Adrenal gland (tissue), 5 donors: ENCODE results near the gene AHCYL1.

Source experiments
- POLR2A ChIP-seq, 2 donors: fragments of 450-650 bp; IDR thresholded peaks; one replicate each; pipeline ENCODE4 v1.6.1; 2017; ENCODE audit warnings: antibody characterized with exemption in 2 of 2, mild to moderate bottlenecking in 2 of 2, moderate library complexity in 1 of 2
- TF ChIP-seq, protein P1 (sequence below), 6 experiments: fragments of 450-650 bp in 4 of 6; fragments of 200-600 bp in 2 of 6; sonication (generic) in 1 of 6; IDR thresholded peaks; 1 replicate in 5 of 6; 2 replicates in 1 of 6; pipeline versions ENCODE4 v1.5.1 to v1.8.0; 2016 to 2021; ENCODE audit warnings: antibody characterized with exemption in 6 of 6, mild to moderate bottlenecking in 2 of 6, moderate library complexity in 1 of 6
- donor health status: DM: no; HTN: no; CAD: no.

DNA sequence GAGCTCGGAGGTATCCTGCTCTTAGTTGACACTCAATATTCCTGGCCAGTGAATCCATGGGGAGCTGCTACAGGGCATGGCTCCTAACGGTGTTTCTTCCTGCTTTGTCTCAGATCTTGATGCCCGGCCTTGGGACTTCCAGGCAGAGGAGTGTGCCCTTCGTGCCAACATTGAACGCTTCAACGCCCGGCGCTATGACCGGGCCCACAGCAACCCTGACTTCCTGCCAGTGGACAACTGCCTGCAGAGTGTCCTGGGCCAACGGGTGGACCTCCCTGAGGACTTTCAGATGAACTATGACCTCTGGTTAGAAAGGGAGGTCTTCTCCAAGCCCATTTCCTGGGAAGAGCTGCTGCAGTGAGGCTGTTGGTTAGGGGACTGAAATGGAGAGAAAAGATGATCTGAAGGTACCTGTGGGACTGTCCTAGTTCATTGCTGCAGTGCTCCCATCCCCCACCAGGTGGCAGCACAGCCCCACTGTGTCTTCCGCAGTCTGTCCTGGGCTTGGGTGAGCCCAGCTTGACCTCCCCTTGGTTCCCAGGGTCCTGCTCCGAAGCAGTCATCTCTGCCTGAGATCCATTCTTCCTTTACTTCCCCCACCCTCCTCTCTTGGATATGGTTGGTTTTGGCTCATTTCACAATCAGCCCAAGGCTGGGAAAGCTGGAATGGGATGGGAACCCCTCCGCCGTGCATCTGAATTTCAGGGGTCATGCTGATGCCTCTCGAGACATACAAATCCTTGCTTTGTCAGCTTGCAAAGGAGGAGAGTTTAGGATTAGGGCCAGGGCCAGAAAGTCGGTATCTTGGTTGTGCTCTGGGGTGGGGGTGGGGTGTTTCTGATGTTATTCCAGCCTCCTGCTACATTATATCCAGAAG lies 69.2 kb downstream of the AHCYL1 start:
- TF ChIP-seq, protein P1, sequence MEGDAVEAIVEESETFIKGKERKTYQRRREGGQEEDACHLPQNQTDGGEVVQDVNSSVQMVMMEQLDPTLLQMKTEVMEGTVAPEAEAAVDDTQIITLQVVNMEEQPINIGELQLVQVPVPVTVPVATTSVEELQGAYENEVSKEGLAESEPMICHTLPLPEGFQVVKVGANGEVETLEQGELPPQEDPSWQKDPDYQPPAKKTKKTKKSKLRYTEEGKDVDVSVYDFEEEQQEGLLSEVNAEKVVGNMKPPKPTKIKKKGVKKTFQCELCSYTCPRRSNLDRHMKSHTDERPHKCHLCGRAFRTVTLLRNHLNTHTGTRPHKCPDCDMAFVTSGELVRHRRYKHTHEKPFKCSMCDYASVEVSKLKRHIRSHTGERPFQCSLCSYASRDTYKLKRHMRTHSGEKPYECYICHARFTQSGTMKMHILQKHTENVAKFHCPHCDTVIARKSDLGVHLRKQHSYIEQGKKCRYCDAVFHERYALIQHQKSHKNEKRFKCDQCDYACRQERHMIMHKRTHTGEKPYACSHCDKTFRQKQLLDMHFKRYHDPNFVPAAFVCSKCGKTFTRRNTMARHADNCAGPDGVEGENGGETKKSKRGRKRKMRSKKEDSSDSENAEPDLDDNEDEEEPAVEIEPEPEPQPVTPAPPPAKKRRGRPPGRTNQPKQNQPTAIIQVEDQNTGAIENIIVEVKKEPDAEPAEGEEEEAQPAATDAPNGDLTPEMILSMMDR (IDR thresholded peaks at IDR 0.05) = peak; percentile 91 to 97 (median 94)
- no peak for TF ChIP-seq POLR2A (IDR thresholded peaks at IDR 0.05)
